ENCODE results near the gene HOMER1. TPM values are rescaled to one million over a fixed set of nuclear protein-coding genes. Genes with fewer than 3 reads are reported as not detected.

Gene HOMER1
- total RNA-seq, 1 experiment from 2014 or later = 26.6 TPM

GRCh38 chr5:79512471-79513307 lies 1.2 kb downstream of the HOMER1 start:
- Mint-ChIP-seq H3K27me3 (ENCODE audit: unreplicated experiment) (no peaks in the 10 kb centered on the region), H3K36me3 (ENCODE audit: insufficient read depth, unreplicated experiment) (peaks cover 34% of the 10 kb centered on the region), H3K27ac (ENCODE audit: unreplicated experiment) (peak overlapping the region; percentile 99), H3K4me3 (ENCODE audit: low read depth, unreplicated experiment) (peak overlapping the region; percentile 93), H3K9me3 (ENCODE audit: low read depth, unreplicated experiment) (no peaks in the 10 kb centered on the region), H3K4me1 (ENCODE audit: low read depth, unreplicated experiment) (peaks cover 35% of the 10 kb centered on the region)
- TSS peak; percentile 35 for BruUV-seq (replicated peaks)
- DNase-seq = peak; percentile 33
- CTCF ChIA-PET = interaction anchor here (0.7 kb wide), 1 partner anchor 104 kb away, joined by 5 read pairs; no protein-coding TSS in a partner anchor
- intact Hi-C loops (cut with micrococcal nuclease; ENCODE audit: unreplicated experiment) = no loop called here
- TF ChIP-seq, protein P1, sequence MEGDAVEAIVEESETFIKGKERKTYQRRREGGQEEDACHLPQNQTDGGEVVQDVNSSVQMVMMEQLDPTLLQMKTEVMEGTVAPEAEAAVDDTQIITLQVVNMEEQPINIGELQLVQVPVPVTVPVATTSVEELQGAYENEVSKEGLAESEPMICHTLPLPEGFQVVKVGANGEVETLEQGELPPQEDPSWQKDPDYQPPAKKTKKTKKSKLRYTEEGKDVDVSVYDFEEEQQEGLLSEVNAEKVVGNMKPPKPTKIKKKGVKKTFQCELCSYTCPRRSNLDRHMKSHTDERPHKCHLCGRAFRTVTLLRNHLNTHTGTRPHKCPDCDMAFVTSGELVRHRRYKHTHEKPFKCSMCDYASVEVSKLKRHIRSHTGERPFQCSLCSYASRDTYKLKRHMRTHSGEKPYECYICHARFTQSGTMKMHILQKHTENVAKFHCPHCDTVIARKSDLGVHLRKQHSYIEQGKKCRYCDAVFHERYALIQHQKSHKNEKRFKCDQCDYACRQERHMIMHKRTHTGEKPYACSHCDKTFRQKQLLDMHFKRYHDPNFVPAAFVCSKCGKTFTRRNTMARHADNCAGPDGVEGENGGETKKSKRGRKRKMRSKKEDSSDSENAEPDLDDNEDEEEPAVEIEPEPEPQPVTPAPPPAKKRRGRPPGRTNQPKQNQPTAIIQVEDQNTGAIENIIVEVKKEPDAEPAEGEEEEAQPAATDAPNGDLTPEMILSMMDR (IDR thresholded peaks at IDR 0.05; ENCODE audit: unreplicated experiment) = no peak

- Mint-ChIP-seq H3K27ac (ENCODE audit: unreplicated experiment) (peak overlapping the region; percentile 99), H3K27me3 (ENCODE audit: unreplicated experiment) (no peaks in the 10 kb centered on the region), H3K4me1 (ENCODE audit: low read depth, unreplicated experiment) (peaks cover 38% of the 10 kb centered on the region), H3K9me3 (ENCODE audit: low read depth, unreplicated experiment) (no peaks in the 10 kb centered on the region), H3K36me3 (ENCODE audit: insufficient read depth, unreplicated experiment) (peaks cover 34% of the 10 kb centered on the region), H3K4me3 (ENCODE audit: low read depth, unreplicated experiment) (peak overlapping the region; percentile 93)
- DNase-seq = no peak
- intact Hi-C loops (cut with micrococcal nuclease; ENCODE audit: unreplicated experiment) = no loop called here
- no TSS peak for BruUV-seq (replicated peaks)
- TF ChIP-seq, protein P1 (IDR thresholded peaks at IDR 0.05; ENCODE audit: unreplicated experiment) = no peak
- CTCF ChIA-PET = interaction anchor here (0.7 kb wide), 2 partner anchors 103 to 276 kb away, joined by 3 to 5 read pairs; partner anchors contain the start of gene JMY
Observed at GRCh38 chr5:79512049-79512448, 1.9 kb downstream of the HOMER1 start.

DNA sequence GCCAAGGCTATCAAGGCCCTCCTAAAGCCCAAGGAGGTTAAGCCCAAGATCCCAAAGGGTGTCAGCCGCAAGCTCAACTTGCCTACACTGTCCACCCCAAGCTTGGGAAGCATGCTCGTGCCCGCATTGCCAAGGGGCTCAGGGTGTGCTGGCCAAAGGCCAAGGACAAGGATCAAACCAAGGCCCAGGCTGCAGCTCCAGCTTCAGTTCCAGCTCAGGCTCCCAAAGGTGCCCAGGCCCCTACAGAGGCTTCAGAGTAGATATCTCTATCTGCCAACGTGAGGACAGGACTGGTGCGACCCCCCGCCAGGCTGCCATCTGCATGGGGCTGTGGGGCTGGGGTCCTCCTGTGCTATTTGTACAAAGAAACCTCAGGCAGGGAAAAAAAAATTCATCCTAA lies 3.3 kb downstream of the HOMER1 start:
- H3K4me1 Mint-ChIP-seq (ENCODE audit: low read depth, unreplicated experiment) = peaks cover 38% of the 10 kb centered on the region
- no peaks in the 10 kb centered on the region for H3K9me3 Mint-ChIP-seq (ENCODE audit: low read depth, unreplicated experiment)
- intact Hi-C loops (cut with micrococcal nuclease; ENCODE audit: unreplicated experiment) = no loop called here
- CTCF ChIA-PET = no interaction called here
- no peak overlapping the region for H3K4me3 Mint-ChIP-seq (ENCODE audit: low read depth, unreplicated experiment)
- H3K36me3 Mint-ChIP-seq (ENCODE audit: insufficient read depth, unreplicated experiment) = peaks cover 34% of the 10 kb centered on the region
- BruUV-seq (replicated peaks) = no TSS peak
- TF ChIP-seq, protein P1 (IDR thresholded peaks at IDR 0.05; ENCODE audit: unreplicated experiment) = no peak
- H3K27ac Mint-ChIP-seq (ENCODE audit: unreplicated experiment) = no peak overlapping the region
- DNase-seq = no peak
- no peaks in the 10 kb centered on the region for H3K27me3 Mint-ChIP-seq (ENCODE audit: unreplicated experiment)

DNA sequence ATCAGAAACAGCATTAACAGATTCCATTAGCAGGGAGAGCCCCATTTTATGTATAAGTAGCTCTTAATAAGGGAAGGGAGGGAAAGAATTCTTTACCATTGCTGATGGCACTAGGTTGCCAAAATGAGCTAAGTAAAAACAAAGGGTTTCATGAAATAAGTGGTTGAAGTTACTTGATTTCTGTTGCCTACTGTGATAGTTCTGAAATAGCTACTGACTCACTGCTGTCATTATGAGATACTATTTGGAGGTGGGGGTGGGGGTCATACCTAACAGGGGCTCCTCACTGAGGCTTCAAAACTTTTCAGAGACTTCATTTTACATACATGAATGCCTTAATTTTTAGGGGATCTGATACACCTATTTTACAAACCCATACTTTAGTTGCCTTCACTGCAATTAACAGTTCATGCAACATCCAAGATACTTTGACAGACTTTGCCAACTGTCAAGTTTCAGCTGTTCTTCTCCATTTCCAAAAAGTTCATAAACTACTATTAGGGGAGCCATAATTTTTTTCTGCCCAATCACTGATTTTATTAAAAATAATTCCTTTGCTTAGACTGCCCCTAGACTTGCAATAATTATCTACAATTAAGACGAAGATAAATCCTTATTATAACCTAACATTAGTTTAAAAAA lies 4.6 kb downstream of the HOMER1 start:
- TF ChIP-seq, protein P1 (IDR thresholded peaks at IDR 0.05; ENCODE audit: unreplicated experiment) = no peak
- Mint-ChIP-seq H3K4me1 (ENCODE audit: low read depth, unreplicated experiment) (peaks cover 43% of the 10 kb centered on the region), H3K27ac (ENCODE audit: unreplicated experiment) (no peak overlapping the region), H3K27me3 (ENCODE audit: unreplicated experiment) (no peaks in the 10 kb centered on the region), H3K4me3 (ENCODE audit: low read depth, unreplicated experiment) (no peak overlapping the region), H3K9me3 (ENCODE audit: low read depth, unreplicated experiment) (no peaks in the 10 kb centered on the region), H3K36me3 (ENCODE audit: insufficient read depth, unreplicated experiment) (peaks cover 28% of the 10 kb centered on the region)
- CTCF ChIA-PET = interaction anchor here (0.6 to 0.9 kb wide), 2 partner anchors 11 to 582 kb away, joined by 3 read pairs; no protein-coding TSS in a partner anchor
- no TSS peak for BruUV-seq (replicated peaks)
- intact Hi-C loops (cut with micrococcal nuclease; ENCODE audit: unreplicated experiment) = no loop called here
- no peak for DNase-seq
